Measurements from ENCODE around the gene FRK.

DNA sequence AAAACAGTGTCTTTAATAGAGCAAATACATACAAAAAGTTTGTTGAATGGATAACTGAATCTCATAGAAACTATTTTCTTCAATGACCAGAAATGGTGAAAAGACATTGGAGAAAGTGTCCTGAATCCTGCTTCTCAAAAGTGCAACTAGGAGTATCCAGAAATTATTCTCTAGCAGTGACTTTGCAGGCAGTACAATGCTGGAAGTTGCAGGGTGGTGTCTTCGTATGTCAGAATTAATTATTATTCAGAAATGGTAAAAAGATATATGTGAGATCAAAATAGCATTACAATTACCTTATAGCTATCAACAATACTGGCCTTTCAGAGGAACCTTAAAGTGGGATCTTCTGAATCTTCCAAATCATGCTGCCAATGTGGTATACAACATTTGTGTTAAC, 10.0 kb downstream of the FRK start:
- TF ChIP-seq POLR2A (IDR thresholded peaks at IDR 0.05) (no peak), CTCF (IDR thresholded peaks at IDR 0.05) (no peak)
